Measurements from ENCODE around the gene TBC1D22A.
"Not testable (repeated sequence)": the region's sequence is repeated elsewhere in the genome, so short reads cannot be mapped to it uniquely, and the experiment has no call there.

The TBC1D22A gene

GRCh38 chr22:47040486-47041270 lies 278.2 kb downstream of the TBC1D22A start:
- DNase-seq = no peak

DNA sequence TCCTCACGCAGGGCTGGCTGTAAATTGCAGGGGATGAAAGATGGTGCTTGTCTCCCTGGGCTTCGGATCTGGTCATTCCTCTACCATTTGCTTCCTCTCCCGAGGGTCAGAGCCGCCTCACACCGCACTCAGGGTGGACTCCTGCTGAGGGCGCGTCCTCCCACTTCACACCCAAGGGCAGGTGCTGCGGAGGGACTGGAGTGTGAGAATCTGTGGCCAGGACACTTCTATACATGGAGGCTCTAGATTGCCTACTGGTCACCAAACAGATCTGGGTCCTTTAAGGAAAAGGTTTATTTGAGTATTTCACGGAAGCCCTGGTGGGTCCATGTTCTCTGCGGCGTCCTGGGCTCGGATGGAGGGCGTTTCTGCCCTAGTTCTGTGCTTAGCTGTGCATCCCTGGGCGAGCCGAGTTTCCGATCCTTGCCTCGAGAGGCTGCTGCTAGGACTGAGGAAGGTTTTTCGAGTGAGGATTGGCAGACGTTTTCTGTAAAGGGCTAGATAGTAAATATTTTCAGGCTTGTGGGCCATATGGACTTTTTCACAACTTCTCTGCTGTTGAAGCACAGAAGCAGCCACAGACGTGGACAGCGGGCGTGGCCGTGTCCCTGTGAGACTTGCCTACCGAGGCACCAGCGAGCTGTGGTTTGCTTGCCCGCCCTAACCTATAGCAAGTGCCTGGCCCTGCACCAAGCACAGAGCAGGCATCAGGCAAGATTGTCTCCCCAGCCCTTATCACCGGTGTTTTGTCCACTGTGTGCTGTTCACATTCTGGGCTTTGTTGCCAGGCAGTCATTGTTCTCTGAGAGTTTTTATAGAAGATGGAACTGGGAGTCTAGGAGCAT lies 279.0 kb downstream of the TBC1D22A start:
- no peak for DNase-seq

- no peak for DNase-seq
Observed at GRCh38 chr22:47042116-47042825, 279.8 kb downstream of the TBC1D22A start.

DNA sequence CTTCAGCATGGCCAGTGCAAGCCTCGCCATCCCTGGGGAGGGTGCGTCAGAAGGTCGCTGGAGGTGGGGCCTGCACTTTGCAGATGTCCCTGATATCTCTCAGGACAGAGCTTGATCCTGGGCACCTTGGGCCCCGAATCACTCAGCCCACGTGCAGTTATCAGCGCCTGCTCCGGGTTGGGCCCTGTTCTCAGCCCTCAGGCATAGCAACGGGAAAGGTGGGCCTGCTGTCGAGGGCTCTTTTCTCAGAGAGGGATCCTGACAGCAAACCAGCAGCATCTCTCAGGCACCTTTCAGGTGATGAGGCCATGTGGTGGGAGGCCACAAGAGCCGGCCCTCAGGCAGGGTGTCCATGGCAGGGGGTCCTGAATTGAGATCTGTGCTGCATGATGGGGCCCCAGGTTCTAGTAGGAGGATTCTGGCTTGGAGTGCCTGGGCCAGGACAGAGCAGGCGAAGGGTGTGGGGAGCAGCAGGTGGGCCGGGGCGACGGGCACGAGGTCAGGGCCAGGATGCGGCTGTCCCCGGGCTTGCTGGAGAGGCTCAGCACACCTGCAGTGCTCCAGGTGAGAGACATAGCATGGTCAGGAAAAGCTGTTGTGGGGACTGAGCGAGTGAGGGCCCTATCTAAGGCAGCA lies 280.5 kb downstream of the TBC1D22A start:
- DNase-seq = no peak

- peak; percentile 90 for DNase-seq
Observed at GRCh38 chr22:47043835-47044721, 281.6 kb downstream of the TBC1D22A start.

DNA sequence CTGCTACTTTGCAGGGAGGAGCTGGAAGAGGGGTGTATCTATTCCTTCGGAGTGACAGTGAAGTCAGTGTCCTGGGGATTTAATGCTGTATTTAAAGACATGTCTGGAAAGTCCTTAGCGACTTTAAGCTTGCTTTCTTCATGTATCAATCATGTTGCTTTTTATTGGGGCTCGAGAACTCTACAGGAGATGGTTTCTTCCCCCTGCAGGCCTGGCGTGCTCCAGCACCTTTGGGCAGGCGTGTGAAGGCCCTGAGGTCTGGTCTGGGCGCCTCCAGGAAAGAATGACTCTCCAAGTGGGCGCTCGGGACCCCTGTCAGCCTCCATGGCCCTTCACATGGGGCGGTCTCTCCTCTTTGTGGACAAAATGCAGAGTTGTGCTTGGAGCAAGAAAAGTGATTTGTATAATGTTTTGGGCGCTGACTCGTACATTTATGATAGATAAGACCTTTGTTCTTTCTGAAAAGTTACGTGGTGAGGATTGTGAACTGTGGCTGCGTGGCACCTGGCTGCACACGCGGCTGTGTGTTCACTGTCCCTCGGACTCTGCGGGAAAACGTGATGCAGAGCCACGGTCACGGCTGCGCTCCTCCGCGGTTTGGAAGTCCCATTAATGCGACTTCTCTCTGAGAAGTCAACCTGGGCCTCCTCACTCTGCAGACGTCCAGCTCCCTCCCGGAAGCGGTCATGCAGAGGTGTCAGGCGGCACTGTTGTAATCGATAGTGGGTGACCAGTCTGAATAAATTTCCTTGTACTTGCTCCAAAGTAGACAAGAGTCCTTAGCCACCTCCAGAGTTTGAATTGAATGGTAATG lies 282.5 kb downstream of the TBC1D22A start:
- DNase-seq = no peak

- no peak for DNase-seq
Observed at GRCh38 chr22:47045691-47046410, 283.4 kb downstream of the TBC1D22A start.

GRCh38 chr22:47046411-47047065 lies 284.1 kb downstream of the TBC1D22A start:
- no peak for DNase-seq

DNA sequence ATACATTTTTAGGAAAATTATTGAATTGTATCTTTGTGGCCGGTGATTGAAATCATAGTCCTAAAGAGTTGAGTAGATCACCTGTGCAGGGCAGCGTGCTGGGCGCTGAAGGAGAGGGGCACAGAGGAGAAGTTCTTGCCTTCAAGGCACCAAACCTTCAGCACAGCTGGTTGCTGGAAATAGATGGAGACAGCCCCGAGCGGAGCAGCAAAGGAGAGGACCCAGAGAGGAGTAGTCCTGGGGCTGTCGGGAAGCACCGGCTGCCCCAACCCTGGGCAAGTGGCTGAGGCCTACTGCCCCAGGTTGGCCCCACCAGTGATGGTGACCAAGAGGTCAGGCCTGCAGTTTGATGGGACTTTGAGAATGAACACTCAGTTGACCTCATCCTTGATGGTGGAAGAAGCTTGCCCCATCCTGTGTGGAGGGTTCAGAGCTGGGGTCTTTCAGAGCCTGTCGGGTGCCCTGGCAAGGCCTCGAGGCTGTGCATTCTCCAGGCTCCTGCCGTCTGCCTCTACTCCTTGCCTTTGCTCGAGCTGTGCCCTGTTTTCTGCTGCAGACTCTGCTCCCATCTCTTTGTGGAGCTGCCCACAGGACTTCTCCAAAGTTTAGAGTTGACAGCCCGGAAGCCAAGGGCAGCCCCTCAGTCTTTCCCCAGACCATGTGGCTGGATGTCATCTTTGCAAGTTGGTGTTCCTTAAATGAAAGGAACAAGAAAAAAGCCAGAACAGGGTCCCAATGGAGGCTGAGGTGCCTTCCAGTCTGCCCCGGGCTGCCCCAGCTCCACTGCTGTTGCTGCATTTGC lies 285.1 kb downstream of the TBC1D22A start:
- no peak for DNase-seq

- no peak for DNase-seq
Observed at GRCh38 chr22:47048123-47049077, 285.9 kb downstream of the TBC1D22A start.

GRCh38 chr22:47049078-47049624 lies 286.7 kb downstream of the TBC1D22A start:
- DNase-seq = no peak

DNA sequence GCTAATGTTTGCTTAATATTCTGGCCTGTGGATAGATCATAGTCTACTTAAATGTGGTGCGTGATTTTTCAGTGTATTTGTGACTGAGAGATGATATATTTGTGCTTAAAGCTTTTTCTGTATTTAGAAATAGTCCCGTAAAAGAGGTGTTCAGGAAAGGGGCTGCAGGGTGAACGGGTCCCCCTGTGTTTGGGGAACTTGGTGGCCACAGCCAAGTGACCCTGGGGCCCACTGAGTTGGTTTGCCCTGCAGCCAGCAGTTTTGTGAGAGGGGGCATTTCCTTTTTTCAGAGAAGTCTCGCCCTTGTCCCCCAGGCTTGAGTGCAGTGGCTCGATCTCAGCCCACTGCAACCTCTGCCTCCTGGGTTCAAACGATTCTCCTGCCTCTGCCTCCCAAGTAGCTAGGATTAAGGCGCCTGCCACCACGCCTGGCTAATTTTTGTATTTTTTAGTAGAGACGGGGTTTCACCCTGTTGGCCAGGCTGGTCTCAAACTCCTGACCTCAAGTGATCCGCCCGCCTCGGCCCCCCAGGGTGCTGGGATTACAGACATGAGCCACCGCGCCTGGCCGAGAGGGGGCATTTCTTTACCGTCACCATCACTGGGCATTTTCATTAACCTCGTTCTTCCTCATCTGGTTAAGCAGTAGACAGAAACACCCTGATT lies 287.4 kb downstream of the TBC1D22A start:
- DNase-seq = not testable (repeated sequence)

- no peak for DNase-seq
Observed at GRCh38 chr22:47050401-47051051, 288.1 kb downstream of the TBC1D22A start.

GRCh38 chr22:47051441-47052071 lies 289.1 kb downstream of the TBC1D22A start:
- no peak for DNase-seq

- no peak for DNase-seq
Observed at GRCh38 chr22:47052236-47053012, 290.0 kb downstream of the TBC1D22A start.

All from NCI-H1105 (cell line).